HG02852 (cell line): Measurements from ENCODE around the gene BHLHA15.

Source experiments
- ATAC-seq: cut with Tn5 transposase; IDR thresholded peaks from one replicate; pipeline ENCODE4 v1.9.1; 2021; ENCODE audit warnings: mild to moderate bottlenecking, moderate library complexity; ENCODE audit not compliant: unreplicated experiment

BHLHA15 gene

DNA sequence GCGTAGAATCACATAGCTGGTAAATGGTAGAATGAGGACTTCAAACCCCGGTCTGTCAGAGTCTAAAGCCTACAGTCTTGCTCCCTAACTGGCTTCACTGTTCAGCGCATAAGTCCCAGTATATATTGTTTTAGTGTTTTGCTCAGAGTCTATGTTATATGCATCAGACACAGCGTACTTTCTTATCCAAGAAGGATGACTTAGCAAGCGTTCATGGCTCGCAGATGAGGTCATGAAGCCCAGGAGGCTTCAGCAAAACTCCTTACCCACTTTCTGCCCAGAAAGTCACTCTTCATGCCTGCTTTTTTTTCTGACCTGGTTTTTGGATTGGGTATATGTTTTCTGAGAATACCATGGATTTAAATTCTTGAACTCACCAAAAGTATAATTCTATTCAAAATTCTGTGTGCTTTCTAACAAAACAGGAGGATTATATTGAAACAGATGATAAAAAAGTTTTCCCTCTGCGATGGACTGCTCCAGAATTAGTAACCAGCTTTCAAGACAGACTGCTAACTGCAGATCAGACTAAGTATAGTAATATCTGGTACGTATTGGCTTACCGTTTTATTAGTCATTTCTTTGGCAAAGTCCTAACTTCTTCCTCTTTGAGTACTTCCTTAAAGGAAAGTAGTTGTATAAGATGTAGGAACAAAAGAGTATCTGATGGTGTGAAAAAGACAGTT is 24.6 kb upstream of the BHLHA15 start:
- no peak for ATAC-seq

- no peak for ATAC-seq
These were observed 24.1 kb upstream of the BHLHA15 start for GRCh38 chr7:98187138-98187502.

DNA sequence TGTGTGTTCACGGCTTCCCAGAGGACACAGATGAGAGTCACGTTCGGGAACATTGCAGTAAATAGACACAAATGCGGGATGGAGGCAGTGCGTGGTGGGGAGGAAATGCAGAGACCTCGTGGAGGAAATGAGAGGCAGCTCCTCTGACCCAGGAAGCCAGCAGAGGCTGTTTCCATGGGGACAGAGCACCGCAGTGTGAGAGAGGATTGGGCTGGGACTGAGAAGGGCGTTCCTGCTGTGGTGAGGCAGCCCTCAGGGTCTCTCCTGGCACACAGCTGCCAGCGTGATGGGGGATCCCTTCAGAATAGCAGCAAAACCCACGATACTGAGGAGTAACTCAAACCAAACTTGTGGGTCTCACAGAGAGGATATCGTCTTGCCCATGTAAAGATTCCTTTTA is 21.7 kb upstream of the BHLHA15 start:
- no peak for ATAC-seq

DNA sequence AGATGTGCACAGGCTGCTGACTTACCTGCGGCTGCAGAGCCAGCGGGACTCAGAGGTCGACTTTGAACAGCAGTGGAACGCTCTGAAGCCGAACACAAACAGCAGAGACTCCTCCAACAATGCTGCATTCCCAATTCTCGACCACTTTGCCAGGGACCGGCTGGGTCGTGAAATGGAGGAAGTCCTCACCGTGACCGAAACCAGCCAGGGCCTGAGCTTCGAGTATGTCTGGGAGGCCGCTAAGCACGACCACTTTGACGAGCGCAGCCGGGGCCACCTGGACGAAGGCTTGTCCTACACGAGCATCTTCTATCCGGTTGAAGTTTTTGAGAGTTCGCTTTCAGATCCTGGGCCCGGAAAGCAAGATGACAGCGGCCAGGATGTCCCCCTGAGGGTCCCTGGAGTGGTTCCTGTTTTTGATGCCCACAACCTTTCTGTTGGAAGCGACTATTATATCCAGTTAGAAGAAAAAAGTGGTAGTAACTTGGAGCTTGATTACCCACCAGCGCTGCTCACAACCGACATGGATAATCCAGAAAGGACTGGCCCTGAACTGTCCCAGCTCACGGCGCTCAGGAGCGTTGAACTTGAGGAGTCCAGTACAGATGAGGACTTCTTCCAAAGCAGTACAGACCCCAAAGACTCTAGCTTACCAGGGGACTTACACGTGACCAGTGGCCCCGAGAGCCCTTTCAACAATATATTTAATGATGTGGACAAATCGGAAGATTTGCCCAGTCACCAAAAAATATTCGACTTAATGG is 19.4 kb upstream of the BHLHA15 start:
- no peak for ATAC-seq

DNA sequence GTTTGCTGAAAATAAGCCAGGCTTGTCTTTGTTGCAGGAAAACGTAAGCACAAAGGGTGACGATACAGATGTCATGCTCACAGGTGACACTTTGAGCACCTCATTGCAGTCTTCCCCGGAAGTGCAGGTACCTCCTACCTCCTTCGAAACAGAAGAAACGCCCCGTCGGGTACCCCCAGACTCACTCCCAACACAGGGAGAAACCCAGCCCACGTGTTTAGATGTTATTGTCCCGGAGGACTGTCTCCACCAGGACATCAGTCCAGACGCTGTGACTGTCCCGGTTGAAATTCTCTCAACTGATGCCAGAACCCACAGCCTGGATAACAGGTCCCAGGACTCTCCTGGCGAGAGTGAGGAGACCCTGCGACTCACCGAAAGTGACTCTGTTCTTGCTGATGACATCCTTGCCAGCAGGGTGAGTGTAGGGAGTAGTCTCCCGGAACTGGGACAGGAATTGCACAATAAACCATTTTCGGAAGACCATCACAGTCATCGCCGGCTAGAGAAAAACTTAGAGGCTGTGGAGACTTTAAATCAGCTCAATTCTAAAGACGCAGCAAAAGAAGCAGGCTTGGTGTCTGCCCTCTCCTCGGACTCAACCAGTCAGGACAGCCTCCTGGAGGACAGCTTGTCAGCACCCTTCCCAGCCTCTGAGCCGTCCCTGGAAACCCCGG is 18.3 kb upstream of the BHLHA15 start:
- ATAC-seq: no peak

DNA sequence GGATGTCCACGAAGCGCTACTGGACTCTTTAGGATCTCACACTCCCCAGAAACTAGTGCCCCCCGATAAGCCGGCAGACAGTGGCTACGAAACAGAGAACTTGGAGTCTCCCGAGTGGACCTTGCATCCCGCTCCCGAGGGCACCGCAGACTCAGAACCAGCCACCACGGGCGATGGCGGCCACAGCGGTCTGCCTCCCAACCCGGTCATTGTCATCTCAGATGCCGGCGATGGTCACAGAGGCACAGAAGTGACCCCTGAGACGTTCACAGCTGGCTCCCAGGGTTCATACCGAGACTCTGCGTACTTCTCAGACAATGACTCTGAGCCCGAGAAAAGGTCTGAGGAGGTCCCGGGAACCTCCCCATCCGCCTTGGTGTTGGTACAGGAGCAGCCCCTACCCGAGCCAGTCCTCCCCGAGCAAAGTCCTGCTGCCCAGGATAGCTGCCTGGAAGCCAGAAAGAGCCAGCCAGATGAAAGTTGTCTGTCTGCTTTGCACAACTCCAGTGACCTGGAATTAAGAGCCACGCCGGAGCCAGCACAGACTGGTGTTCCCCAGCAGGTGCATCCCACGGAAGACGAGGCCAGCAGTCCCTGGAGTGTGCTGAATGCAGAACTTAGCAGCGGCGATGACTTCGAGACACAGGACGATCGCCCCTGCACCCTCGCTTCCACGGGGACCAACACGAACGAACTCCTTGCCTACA is 17.6 kb upstream of the BHLHA15 start:
- no peak for ATAC-seq

DNA sequence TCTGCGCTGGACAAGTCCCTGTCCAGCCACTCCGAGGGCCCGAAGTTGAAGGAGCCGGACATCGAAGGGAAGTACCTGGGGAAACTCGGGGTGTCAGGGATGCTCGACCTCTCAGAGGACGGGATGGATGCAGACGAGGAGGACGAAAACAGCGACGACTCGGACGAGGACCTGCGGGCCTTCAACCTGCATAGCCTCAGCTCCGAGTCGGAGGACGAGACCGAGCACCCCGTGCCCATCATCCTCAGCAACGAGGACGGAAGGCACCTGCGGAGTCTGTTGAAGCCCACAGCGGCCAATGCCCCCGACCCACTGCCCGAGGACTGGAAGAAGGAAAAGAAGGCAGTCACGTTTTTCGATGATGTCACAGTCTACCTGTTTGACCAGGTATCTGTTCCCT is 17.1 kb upstream of the BHLHA15 start:
- no peak for ATAC-seq

GRCh38 chr7:98194672-98195457 is 16.4 kb upstream of the BHLHA15 start:
- ATAC-seq: no peak

DNA sequence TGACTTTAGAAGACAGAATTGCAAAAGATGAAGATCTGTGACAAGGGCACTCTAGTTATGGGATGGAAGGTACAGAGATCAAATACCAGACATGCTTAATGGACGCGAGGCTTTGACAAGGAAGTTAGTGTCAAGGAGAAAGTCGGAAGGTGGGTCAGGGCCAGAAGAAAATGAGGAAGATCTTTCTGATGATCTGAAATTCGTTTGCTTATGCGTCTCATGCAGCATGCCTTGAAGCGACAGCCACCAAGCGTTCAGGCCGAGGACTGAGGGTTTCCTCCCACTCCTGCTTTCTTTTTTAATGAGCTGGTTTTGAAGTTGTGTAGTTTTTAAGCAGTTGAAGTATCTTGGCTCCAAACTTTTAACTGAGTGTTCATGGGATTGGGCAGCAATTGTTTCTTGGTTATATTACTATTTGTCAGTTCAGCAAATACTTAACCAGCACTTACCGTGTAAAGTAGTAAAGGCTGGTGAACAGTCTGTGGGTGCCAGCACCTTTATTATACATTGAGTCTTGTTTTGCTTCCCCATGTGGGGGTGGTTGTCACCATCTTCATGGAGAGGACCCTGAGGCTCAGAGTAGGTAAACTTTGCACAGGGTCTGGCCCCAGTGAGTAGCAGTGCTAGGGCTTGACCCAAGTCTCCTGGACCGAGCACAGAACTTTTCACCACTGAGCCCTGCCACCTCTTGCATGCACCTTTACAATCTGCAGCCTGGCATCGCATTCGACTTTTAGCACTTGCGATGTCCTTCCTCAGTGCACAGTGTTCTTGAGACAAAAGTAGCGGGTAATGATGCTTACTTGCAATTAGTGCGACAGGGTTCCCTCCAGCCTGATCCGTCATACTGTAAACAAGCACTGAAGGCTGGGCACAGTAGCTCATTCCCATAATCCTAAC is 14.3 kb upstream of the BHLHA15 start:
- no peak for ATAC-seq

- no peak for ATAC-seq
These were observed 12.1 kb upstream of the BHLHA15 start for GRCh38 chr7:98199131-98199530.

DNA sequence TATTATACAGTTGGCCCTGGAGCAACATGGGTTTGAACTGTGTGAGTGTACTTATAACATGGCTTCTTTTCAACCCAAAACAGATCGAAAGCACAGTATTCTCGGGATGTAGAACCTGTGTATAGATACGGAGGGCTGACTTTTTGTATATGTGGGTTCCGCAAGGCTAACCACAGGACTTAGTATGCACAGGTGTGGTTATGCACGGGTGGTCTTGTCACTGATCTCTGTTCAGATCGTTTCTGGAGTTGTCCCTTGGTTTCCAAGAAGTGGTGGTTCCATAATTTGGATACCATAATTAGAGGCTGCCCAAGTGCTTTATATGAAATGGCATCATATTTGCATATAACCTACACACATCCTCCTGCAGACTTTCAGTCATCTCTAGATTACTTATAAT is 10.9 kb upstream of the BHLHA15 start:
- ATAC-seq: peak; percentile 46

DNA sequence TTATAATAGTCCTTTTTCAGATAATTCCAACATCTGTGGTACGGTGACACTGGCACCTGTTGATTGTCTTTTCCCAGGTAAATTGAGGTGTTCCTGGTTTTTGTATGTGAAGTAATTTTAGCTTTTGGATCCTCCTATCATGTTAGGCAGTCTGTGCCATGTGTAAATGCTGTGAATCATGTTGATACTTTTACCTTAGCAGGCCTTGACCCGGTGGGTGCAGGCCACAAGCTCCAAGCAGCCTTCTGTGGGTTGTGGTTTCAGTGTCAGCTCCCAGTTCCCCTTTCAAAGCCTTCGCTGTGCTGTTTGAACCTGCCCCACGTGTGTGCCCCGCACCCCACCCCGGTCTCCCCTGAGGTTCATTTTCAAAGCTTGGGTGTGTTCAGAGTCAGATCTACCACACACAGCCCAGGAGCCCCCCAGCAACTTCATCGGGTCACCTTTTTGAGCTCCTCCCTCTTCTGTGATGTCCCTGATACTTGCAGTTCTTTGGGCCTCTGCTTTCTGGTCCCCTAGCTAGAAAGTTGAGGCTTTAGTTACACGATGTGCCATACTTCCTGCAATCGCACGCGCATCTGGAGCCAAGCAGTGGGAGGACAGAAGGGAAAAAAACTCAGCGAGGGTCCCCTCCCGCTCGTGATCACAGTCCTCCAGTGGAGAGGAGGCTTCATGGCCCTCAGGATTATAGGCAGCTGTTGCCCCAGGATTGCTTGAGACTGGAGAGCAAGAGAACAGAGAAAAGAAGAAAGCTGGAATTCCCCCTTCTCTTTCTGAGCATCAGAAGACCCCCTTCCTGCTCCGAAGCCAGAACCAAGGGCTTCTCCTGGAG is 8.7 kb upstream of the BHLHA15 start:
- ATAC-seq: peak; percentile 82

DNA sequence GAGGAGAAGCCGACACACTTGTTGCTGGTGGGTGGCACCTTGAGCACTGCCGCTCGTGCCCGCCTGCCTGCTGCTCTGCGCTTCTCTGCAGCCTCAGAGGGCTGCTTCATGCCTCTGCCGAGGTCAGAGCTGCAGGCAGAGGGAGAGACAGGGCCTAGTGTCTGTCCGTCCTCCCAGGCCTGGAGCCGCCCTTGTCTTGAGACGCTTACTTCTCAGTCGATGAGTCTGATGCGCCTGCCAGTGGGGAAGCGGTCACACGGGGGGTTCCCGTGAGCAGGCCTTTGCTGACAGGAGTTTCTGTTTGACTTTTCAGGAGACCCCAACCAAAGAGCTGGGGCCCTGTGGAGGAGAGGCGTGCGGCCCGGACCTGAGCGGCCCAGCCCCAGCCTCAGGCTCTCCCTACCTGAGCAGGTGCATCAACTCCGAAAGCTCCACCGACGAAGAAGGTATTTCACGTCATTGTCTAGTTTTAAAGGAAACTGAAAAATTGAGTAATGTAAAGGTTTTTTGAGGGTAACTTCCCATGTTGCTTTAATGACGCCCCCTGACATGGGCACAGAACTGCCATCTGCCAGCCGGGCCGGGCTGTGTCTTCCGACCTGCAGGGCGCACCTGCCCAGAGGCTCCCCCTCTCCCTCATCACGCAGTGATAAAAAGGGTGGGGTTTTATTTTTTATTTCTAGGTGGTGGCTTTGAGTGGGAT is 7.8 kb upstream of the BHLHA15 start:
- ATAC-seq: peak; percentile 42

DNA sequence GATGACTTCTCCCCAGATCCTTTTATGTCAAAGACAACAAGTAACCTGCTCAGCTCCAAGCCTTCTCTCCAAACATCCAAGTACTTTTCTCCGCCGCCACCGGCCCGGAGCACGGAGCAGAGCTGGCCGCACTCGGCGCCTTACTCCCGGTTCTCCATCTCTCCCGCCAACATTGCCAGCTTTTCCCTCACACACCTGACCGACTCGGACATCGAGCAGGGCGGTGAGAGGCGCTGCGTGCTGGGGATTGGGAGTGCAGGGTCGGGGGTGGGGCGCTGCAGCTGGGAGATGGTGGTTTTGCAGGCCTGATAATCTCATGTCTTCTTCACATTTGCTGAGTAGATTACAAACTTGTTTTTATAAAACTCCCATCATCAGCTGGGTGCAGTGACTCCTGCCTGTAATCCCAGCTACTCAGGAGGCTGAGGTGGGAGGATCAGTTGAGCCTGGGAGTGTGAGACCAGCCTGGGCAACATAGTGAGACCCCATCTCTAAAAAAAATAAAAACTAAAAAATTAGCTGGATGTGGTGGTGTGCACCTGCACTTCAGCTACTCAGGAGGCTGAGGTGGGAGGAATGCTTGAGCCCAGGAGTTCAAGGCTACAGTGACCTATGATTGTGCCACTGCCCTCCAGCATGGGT is 7.2 kb upstream of the BHLHA15 start:
- no peak for ATAC-seq

DNA sequence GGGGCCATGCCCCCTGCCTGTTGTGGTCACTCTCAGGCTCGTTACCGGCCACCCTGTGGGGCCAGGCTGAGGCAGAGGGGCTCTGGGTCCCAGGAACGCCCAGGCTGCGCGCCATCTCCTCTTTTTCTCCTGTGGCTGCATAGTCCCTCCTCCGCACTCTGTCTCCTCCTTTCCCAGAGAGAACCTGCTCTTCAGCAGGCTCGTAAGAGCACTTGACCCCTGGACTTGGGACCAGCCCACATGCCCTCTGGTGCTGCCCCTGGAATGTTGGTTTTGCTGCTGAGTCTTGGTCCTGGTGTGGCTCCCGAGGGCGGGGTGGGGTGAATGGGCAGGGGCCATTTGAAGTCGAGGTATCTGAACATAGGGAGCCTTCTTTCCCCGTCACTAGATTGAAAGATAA is 6.6 kb upstream of the BHLHA15 start:
- no peak for ATAC-seq

- no peak for ATAC-seq
These were observed 5.9 kb upstream of the BHLHA15 start for GRCh38 chr7:98205162-98205845.
